Stomach (tissue), 9 donors: Measurements from ENCODE around the gene GCK. TPM values are rescaled to one million over a fixed set of nuclear protein-coding genes. Genes with fewer than 3 reads are reported as not detected.

Experiments used
- DNase-seq, 2 donors: peaks; one replicate each; pipeline versions ENCODE4 v3.0.0 to v3.0.0-alpha.2; 2013 to 2019
- H3K27ac ChIP-seq, 5 donors: fragments of 200-600 bp in 4 of 5; sonication (generic) in 4 of 5; one replicate each; pipeline ENCODE4 v1.5.1; 2013 to 2019; ENCODE audit warnings: mild to moderate bottlenecking in 1 of 5, moderate library complexity in 1 of 5
- H3K27me3 ChIP-seq, 3 donors: fragments of 200-600 bp; sonication (generic); one replicate each; pipeline ENCODE4 v1.5.1; 2017 to 2019; ENCODE audit warnings: mixed run types in 1 of 3
- H3K36me3 ChIP-seq, 4 donors: fragments of 200-600 bp; sonication (generic); 1 replicate in 3 of 4; 2 replicates in 1 of 4; pipeline ENCODE4 v1.5.1; 2016 to 2019
- H3K4me1 ChIP-seq, 4 donors: fragments of 200-600 bp; sonication (generic); one replicate each; pipeline ENCODE4 v1.5.1; 2016 to 2019
- H3K4me3 ChIP-seq, 4 donors: fragments of 200-600 bp; sonication (generic) in 3 of 4; one replicate each; pipeline ENCODE4 v1.5.1; 2016 to 2019; ENCODE audit warnings: mild to moderate bottlenecking in 1 of 4
- H3K9me3 ChIP-seq, 4 donors: fragments of 200-600 bp; sonication (generic); one replicate each; pipeline ENCODE4 v1.5.1; 2016 to 2019
- EP300 ChIP-seq: sonication (generic); formaldehyde crosslinking; IDR thresholded peaks from one replicate; pipeline ENCODE4 v1.6.1; 2017; ENCODE audit warnings: antibody characterized with exemption
- POLR2A ChIP-seq, 4 donors: fragments of 450-650 bp; IDR thresholded peaks; one replicate each; pipeline ENCODE4 v1.6.1; 2016; ENCODE audit warnings: antibody characterized with exemption in 4 of 4, control low read depth in 2 of 4, mild to moderate bottlenecking in 1 of 4, moderate library complexity in 1 of 4
- POLR2AphosphoS5 ChIP-seq, 3 donors: sonication (generic); formaldehyde crosslinking; IDR thresholded peaks; one replicate each; pipeline ENCODE4 v1.6.1; 2016; ENCODE audit warnings: antibody characterized with exemption in 3 of 3
- WGBS, 5 donors: extraction: QIAGEN DNeasy Blood & Tissue Kit in 3 of 5; methylation state at CpG; one replicate each; pipeline versions ENCODE4 v1.1.5 to v1.1.7; 2013 to 2018; 5-methylcytosine and 5-hydroxymethylcytosine counted together
- intact Hi-C: fragments of 100-400 bp; cut with DNase I; formaldehyde crosslinking; loops from one replicate; pipeline ENCODE4 v1.15.1; 2023; ENCODE audit warnings: low total_unique reads
- polyA plus RNA-seq, 3 donors: library from polyadenylated mRNA; stranded (reverse); fragments of 200-250 nt; gene quantifications; one replicate each; pipeline ENCODE4 v1.2.3, GENCODE V29; 2013
- total RNA-seq, 5 donors: library from RNA; depleted of rRNA; stranded (reverse); fragments of >200 nt; gene quantifications; one replicate each; pipeline versions ENCODE4 v1.1.0 to v1.2.3, GENCODE V29; 2014 to 2016
- TF ChIP-seq, protein P1 (sequence below), 7 experiments: fragments of 450-650 bp in 4 of 7; fragments of 200-600 bp in 3 of 7; sonication (generic) in 3 of 7; IDR thresholded peaks; one replicate each; pipeline ENCODE4 v1.5.1; 2016 to 2019; ENCODE audit warnings: antibody characterized with exemption in 7 of 7, control low read depth in 2 of 7, mild to moderate bottlenecking in 1 of 7
- donor health status: healthy with polysubstance abuse.
- donor health status: Bipolar disorder and iron deficiency.
- donor health status: healthy.

The GCK gene
- total and polyA plus RNA-seq, 8 donors = 0.55 to 1.9 (median 1.1) TPM; not detected in 4

DNA sequence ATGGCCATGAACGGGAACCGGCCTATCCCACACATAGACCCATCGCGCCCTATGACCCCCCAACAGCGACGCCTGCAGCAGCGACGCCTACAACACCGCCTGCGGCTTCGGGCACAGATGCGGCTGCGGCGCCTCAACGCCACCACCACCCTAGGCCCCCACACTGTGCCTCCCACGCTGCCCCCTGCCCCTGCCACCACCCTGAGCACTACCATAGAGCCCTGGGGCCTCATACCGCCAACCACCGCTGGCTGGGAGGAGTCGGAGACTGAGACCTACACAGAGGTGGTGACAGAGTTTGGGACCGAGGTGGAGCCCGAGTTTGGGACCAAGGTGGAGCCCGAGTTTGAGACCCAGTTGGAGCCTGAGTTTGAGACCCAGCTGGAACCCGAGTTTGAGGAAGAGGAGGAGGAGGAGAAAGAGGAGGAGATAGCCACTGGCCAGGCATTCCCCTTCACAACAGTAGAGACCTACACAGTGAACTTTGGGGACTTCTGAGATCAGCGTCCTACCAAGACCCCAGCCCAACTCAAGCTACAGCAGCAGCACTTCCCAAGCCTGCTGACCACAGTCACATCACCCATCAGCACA, 75.4 kb downstream of the GCK start:
- H3K4me3 ChIP-seq = no peak overlapping the region
- no peaks in the 10 kb centered on the region for H3K27me3 ChIP-seq
- peaks cover 6 to 100% (median 94%) of the 10 kb centered on the region in 4 donors for H3K36me3 ChIP-seq
- H3K9me3 ChIP-seq = no peaks in the 10 kb centered on the region
- TF ChIP-seq POLR2A (IDR thresholded peaks at IDR 0.05) (no peak), EP300 (no peak), POLR2AphosphoS5 (IDR thresholded peaks at IDR 0.05) (no peak)
- 82 to 90% (median 89%) methylated on average over 10 to 24 of the region's 24 CpGs for WGBS, 5 donors
- peaks cover 0 to 16% (median 3%) of the 10 kb centered on the region in 4 donors for H3K4me1 ChIP-seq
- H3K27ac ChIP-seq = no peak overlapping the region
- no peak for DNase-seq
- intact Hi-C loops = no loop called here

GRCh38 chr7:44112997-44113763, 76.1 kb downstream of the GCK start:
- Histone ChIP-seq H3K4me3 (peak overlapping the region in 3 of 4 donors; percentile 0 to 25 (median 9)), H3K27me3 (no peaks in the 10 kb centered on the region), H3K9me3 (no peaks in the 10 kb centered on the region), H3K4me1 (peaks cover 0 to 18% (median 4%) of the 10 kb centered on the region in 4 donors), H3K36me3 (peaks cover 6 to 100% (median 96%) of the 10 kb centered on the region in 4 donors), H3K27ac (peak overlapping the region in 1 of 5 donors; percentile 43)
- no peak for DNase-seq
- TF ChIP-seq, protein P1, sequence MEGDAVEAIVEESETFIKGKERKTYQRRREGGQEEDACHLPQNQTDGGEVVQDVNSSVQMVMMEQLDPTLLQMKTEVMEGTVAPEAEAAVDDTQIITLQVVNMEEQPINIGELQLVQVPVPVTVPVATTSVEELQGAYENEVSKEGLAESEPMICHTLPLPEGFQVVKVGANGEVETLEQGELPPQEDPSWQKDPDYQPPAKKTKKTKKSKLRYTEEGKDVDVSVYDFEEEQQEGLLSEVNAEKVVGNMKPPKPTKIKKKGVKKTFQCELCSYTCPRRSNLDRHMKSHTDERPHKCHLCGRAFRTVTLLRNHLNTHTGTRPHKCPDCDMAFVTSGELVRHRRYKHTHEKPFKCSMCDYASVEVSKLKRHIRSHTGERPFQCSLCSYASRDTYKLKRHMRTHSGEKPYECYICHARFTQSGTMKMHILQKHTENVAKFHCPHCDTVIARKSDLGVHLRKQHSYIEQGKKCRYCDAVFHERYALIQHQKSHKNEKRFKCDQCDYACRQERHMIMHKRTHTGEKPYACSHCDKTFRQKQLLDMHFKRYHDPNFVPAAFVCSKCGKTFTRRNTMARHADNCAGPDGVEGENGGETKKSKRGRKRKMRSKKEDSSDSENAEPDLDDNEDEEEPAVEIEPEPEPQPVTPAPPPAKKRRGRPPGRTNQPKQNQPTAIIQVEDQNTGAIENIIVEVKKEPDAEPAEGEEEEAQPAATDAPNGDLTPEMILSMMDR (IDR thresholded peaks at IDR 0.05) = no peak
- TF ChIP-seq POLR2A (IDR thresholded peaks at IDR 0.05) = no peak
- TF ChIP-seq POLR2AphosphoS5 (IDR thresholded peaks at IDR 0.05) = no peak
- no peak for TF ChIP-seq EP300
- WGBS, 5 donors = 50 to 76% (median 67%) methylated on average over 11 to 34 of the region's 34 CpGs
- intact Hi-C loops = no loop called here

DNA sequence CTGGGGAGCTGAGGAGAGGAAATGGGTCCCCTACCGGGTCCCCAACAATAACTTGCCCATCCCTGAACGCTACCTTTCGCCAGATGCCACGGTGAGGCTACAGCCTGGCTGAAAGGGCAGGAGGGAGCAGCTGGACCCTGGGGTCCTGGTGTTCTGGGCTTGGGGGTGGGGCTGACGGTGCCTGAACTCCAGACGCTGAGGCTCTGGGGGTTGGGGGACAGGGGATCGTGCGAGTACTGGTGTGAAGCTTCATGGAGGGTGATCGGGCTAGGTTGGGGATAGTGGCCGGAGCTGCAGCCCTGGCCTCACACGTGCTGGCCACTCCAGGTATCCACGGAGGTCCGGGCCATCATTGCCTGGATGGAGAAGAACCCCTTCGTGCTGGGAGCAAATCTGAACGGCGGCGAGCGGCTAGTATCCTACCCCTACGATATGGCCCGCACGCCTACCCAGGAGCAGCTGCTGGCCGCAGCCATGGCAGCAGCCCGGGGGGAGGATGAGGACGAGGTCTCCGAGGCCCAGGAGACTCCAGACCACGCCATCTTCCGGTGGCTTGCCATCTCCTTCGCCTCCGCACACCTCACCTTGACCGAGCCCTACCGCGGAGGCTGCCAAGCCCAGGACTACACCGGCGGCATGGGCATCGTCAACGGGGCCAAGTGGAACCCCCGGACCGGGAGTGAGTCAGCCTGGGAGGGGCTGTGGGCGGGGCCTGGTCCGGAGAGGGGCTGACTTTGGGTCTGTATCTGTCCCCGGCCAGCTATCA, 76.8 kb downstream of the GCK start:
- peak in 1 of 2 donors; percentile 59 for DNase-seq
- peak overlapping the region in 1 of 5 donors; percentile 43 for H3K27ac ChIP-seq
- H3K36me3 ChIP-seq = peaks cover 6 to 100% (median 95%) of the 10 kb centered on the region in 4 donors
- no peaks in the 10 kb centered on the region for H3K27me3 ChIP-seq
- TF ChIP-seq, protein P1 (IDR thresholded peaks at IDR 0.05) = no peak
- TF ChIP-seq POLR2A (IDR thresholded peaks at IDR 0.05) (no peak), POLR2AphosphoS5 (IDR thresholded peaks at IDR 0.05) (no peak), EP300 (no peak)
- H3K4me3 ChIP-seq = peak overlapping the region in 3 of 4 donors; percentile 0 to 25 (median 9)
- H3K4me1 ChIP-seq = peaks cover 0 to 26% (median 7%) of the 10 kb centered on the region in 4 donors
- no peaks in the 10 kb centered on the region for H3K9me3 ChIP-seq
- WGBS, 5 donors = 40 to 72% (median 57%) methylated on average over 34 to 41 of the region's 41 CpGs
- intact Hi-C loops = no loop called here

DNA sequence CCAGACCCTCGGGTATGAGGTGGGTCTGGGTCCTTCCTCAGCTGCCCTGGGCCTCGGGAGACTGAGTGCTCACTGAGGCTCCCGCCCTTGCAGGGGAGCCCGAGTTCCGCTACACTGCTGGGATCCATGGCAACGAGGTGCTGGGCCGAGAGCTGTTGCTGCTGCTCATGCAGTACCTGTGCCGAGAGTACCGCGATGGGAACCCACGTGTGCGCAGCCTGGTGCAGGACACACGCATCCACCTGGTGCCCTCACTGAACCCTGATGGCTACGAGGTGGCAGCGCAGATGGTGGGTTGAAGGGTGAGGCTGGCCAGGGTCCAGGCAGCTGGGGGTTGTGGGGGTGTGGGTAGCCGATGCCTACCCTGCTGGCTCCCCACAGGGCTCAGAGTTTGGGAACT, 77.5 kb downstream of the GCK start:
- Histone ChIP-seq H3K36me3 (peaks cover 6 to 100% (median 92%) of the 10 kb centered on the region in 4 donors), H3K4me3 (no peak overlapping the region), H3K27me3 (no peaks in the 10 kb centered on the region), H3K4me1 (peaks cover 0 to 33% (median 13%) of the 10 kb centered on the region in 4 donors), H3K27ac (no peak overlapping the region), H3K9me3 (no peaks in the 10 kb centered on the region)
- 72 to 84% (median 74%) methylated on average over 8 to 16 of the region's 16 CpGs for WGBS, 5 donors
- TF ChIP-seq, protein P1 (IDR thresholded peaks at IDR 0.05) = no peak
- TF ChIP-seq POLR2AphosphoS5 (IDR thresholded peaks at IDR 0.05) = no peak
- no peak for TF ChIP-seq EP300
- no peak for TF ChIP-seq POLR2A (IDR thresholded peaks at IDR 0.05)
- DNase-seq = no peak
- intact Hi-C loops = no loop called here
